ENCODE results near the gene GLS2. TPM values are rescaled to one million over a fixed set of nuclear protein-coding genes. Genes with fewer than 3 reads are reported as not detected.
"Not testable (repeated sequence)": the region's sequence is repeated elsewhere in the genome, so short reads cannot be mapped to it uniquely, and the experiment has no call there.

Gene GLS2
- total RNA-seq, 2 donors from 2014 or later = 0.17 TPM; not detected in 1

DNA sequence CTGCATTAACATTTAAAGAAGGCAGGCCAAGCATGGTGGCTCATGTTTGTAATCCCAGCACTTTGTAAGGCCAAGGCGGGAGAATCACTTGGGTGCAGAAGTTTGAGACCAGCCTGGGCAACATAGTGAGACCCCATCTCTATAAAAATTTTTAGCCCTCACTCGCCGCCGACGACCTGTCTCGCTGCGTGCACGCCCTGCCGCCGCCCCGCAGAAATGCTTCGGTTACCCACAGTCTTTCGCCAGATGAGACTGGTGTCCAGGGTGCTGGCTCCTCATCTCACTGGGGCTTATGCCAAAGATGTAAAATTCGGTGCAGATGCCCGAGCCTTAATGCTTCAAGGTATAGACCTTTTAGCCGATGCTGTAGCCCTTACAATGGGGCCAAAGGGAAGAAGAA lies 22.8 kb upstream of the GLS2 start:
- H3K9me3 Mint-ChIP-seq = no peaks in the 10 kb centered on the region
- peaks cover 13 to 18% of the 10 kb centered on the region in 2 donors for H3K27me3 Mint-ChIP-seq
- ATAC-seq = no peak

DNA sequence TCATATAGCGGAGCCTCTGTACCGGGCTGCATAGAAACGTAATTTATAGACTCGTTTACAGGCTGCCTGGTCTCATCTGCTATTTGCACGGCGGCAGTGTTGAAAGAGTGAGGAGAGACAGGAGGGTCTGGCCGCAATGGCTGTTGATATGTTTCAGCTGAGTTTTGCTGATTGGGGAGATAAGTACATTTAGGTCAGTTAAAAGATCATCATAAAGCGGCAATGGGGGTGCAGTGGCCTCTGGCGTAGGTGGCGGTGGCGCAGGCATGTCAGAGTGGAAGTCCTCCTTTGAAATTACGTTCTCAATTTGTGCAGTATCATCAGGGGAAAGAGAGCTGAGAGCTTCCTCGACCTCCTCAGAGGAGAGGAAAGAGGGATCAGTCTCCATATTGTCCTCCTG lies 11.9 kb upstream of the GLS2 start:
- peak overlapping the region in 1 of 2 donors; percentile 27 for H3K27ac Mint-ChIP-seq
- H3K4me1 Mint-ChIP-seq (ENCODE audit: low read depth in 2 of 2); H3K36me3 Mint-ChIP-seq; H3K9me3 Mint-ChIP-seq; ATAC-seq; H3K4me3 Mint-ChIP-seq; DNase-seq (ENCODE audit: low spot score): not testable (repeated sequence)
- peaks cover 0 to 10% of the 10 kb centered on the region in 2 donors for H3K27me3 Mint-ChIP-seq

More for the DNA sequence above, 22.8 kb upstream of the GLS2 start:
- no peak for DNase-seq (ENCODE audit: low spot score)
- Mint-ChIP-seq H3K4me3 (no peak overlapping the region), H3K27ac (no peak overlapping the region), H3K36me3 (no peaks in the 10 kb centered on the region), H3K4me1 (ENCODE audit: low read depth in 2 of 2) (peaks cover 0 to 3% of the 10 kb centered on the region in 2 donors)

DNA sequence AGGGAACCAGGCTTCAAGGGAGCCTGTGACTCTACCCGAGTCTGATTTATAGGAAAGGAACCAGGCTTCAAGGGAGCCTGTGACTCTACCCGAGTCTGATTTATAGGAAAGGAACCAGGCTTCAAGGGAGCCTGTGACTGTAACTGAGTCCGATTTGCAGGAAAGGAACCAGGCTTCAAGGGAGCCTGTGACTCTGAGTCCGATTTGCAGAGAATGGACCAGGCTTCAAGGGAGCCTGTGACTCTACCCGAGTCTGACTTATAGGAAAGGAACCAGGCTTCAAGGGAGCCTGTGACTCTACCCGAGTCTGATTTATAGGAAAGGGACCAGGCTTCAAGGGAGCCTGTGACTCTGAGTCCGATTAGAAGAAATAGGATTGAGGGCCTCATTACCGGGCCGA lies 11.5 kb upstream of the GLS2 start:
- not testable (repeated sequence) for H3K27me3 Mint-ChIP-seq; H3K9me3 Mint-ChIP-seq; H3K4me3 Mint-ChIP-seq; ATAC-seq; H3K4me1 Mint-ChIP-seq (ENCODE audit: low read depth in 2 of 2); DNase-seq (ENCODE audit: low spot score); H3K36me3 Mint-ChIP-seq
- peak overlapping the region in 1 of 2 donors; percentile 27 for H3K27ac Mint-ChIP-seq

DNA sequence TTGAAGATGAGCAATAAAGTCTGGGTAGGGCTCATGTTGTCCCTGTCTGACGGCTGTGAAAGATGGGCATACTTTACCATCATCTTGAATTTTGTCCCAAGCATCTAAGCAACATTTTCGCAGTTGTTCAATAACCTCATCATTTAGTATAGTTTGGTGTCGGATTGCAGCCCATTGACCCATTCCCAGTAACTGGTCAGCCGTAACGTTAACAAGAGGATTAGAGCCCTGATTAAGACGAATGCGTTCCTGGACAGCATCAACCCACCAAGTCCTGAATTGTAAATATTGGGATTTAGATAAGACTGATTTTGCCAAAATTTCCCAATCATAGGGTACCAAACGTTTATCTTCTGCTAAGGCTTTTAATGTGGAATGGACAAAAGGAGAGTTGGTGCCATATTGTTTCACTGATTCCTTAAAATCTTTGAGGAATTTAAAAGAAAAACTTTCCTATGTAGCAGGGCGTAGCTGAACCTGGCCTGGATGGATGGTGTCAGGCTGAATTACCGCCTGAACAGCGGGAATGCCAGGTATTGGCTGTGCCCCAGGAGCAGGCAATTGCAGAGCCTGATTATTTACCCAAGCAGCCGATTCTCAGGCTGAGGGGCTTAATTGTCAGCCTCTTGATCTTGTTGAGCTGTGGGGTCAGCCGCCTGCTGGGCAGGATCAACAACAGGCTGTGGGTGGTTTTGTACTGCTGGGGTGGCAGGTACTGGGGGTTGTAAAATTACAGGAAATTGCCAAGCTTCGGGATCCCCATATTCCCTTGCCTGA lies 10.4 kb upstream of the GLS2 start:
- H3K9me3 Mint-ChIP-seq; ATAC-seq; H3K4me3 Mint-ChIP-seq; H3K4me1 Mint-ChIP-seq (ENCODE audit: low read depth in 2 of 2); H3K27me3 Mint-ChIP-seq; H3K36me3 Mint-ChIP-seq; H3K27ac Mint-ChIP-seq; DNase-seq (ENCODE audit: low spot score): not testable (repeated sequence)

DNA sequence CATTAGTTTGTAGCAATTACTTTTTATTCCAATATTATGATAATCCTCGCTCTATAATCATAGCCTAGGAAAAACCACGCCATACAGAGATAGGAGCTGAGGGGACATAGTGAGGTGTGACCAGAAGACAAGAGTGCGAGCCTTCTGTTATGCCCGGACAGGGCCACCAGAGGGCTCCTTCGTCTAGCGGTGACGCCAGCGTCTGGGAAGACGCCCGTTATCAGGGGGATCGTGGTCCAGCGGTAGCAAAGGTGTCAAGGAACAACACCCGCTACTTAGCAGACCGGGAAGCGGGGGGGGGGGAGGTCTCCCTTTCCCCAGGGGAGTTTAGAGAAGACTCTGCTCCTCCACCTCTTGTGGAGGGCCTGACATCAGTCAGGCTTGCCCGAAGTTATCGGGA lies 8.7 kb upstream of the GLS2 start:
- not testable (repeated sequence) for H3K4me3 Mint-ChIP-seq; H3K27ac Mint-ChIP-seq; H3K27me3 Mint-ChIP-seq; H3K9me3 Mint-ChIP-seq; ATAC-seq; DNase-seq (ENCODE audit: low spot score); H3K36me3 Mint-ChIP-seq; H3K4me1 Mint-ChIP-seq (ENCODE audit: low read depth in 2 of 2)

DNA sequence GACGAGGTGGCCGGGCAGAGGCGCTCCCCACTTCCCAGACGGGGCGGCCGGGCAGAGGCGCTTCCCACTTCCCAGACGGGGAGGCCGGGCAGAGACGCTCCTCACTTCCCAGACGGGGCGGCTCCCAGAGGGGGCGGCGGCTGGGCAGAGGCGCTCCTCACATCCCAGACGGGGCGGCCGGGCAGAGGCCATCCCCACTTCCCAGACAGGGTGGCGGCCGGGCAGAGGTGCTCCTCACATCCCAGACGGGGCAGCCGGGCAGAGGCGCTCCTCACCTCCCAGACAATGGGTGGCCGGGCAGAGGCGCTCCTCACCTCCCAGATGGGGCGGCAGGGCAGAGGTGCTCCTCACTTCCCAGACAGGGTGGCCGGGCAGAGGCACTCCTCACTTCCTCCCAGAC lies 6.5 kb upstream of the GLS2 start:
- not testable (repeated sequence) for H3K4me3 Mint-ChIP-seq; H3K36me3 Mint-ChIP-seq; ATAC-seq; H3K9me3 Mint-ChIP-seq; H3K4me1 Mint-ChIP-seq (ENCODE audit: low read depth in 2 of 2); DNase-seq (ENCODE audit: low spot score); H3K27ac Mint-ChIP-seq
- H3K27me3 Mint-ChIP-seq = peaks cover 14 to 20% of the 10 kb centered on the region in 2 donors

DNA sequence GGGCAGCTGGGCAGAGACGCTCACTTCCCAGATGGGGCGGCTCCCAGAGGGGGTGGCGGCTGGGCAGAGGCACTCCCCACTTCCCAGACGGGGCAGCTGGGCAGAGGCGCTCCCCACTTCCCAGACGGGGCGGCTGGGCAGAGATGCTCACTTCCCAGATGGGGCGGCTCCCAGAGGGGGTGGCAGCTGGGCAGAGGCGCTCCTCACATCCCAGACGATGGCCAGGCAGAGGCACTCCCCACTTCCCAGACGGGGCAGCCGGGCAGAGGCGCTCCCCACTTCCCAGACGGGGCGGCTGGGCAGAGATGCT lies 6.1 kb upstream of the GLS2 start:
- DNase-seq (ENCODE audit: low spot score); H3K9me3 Mint-ChIP-seq; H3K27ac Mint-ChIP-seq; ATAC-seq; H3K36me3 Mint-ChIP-seq; H3K4me3 Mint-ChIP-seq; H3K4me1 Mint-ChIP-seq (ENCODE audit: low read depth in 2 of 2): not testable (repeated sequence)
- H3K27me3 Mint-ChIP-seq = peaks cover 16 to 20% of the 10 kb centered on the region in 2 donors

DNA sequence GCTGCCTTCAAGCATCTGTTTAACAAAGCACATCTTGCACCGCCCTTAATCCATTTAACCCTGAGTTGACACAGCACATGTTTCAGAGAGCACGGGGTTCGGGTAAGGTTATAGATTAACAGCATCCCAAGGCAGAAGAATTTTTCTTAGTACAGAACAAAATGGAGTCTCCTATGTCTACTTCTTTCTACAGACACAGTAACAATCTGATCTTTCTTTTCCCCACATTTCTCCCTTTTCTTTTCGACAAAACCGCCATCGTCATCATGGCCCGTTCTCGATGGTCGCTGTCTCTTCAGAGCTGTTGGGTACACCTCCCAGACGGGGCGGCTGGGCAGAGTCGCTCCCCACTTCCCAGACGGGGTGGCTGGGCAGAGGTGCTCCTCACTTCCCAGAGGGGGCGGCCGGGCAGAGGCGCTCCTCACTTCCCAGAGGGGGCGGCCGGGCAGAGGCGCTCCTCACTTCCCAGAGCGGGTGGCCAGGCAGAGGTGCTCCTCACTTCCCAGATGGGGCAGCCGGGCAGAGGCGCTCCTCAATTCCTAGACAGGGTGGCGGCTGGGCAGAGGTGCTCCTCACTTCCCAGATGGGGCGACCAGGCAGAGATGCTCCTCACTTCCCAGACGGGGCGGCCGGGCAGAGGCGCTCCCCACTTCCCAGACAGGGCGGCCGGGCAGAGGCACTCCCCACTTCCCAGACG lies 5.6 kb upstream of the GLS2 start:
- H3K9me3 Mint-ChIP-seq; DNase-seq (ENCODE audit: low spot score); H3K4me3 Mint-ChIP-seq; ATAC-seq; H3K36me3 Mint-ChIP-seq; H3K27ac Mint-ChIP-seq; H3K4me1 Mint-ChIP-seq (ENCODE audit: low read depth in 2 of 2): not testable (repeated sequence)
- H3K27me3 Mint-ChIP-seq = peaks cover 20 to 21% of the 10 kb centered on the region in 2 donors

DNA sequence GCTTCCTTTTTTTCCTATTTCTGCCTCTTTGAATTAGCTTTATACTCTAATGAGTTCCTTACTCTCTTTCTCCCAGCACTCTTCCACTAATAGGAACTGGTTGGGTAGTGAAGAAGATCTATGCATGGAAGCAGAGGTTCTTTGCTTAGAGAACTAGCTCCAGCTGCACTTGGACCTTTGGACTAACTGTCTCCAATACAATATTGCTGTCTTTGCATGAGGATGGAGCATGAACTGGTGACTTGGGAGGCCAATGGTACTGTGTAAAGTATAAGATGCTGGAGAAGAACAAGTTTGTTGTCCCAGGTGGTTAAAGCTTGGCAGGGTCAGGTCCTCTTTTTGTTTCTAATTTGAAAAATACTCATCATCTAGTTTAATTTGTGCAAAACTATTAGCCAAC lies 2.4 kb upstream of the GLS2 start:
- H3K9me3 Mint-ChIP-seq = no peaks in the 10 kb centered on the region
- DNase-seq (ENCODE audit: low spot score) (no peak), ATAC-seq (no peak)
- peaks cover 27 to 32% of the 10 kb centered on the region in 2 donors for H3K27me3 Mint-ChIP-seq
- H3K27ac Mint-ChIP-seq = no peak overlapping the region
- no peaks in the 10 kb centered on the region for H3K36me3 Mint-ChIP-seq
- peaks cover 12 to 16% of the 10 kb centered on the region in 2 donors for H3K4me1 Mint-ChIP-seq (ENCODE audit: low read depth in 2 of 2)
- H3K4me3 Mint-ChIP-seq = no peak overlapping the region

DNA sequence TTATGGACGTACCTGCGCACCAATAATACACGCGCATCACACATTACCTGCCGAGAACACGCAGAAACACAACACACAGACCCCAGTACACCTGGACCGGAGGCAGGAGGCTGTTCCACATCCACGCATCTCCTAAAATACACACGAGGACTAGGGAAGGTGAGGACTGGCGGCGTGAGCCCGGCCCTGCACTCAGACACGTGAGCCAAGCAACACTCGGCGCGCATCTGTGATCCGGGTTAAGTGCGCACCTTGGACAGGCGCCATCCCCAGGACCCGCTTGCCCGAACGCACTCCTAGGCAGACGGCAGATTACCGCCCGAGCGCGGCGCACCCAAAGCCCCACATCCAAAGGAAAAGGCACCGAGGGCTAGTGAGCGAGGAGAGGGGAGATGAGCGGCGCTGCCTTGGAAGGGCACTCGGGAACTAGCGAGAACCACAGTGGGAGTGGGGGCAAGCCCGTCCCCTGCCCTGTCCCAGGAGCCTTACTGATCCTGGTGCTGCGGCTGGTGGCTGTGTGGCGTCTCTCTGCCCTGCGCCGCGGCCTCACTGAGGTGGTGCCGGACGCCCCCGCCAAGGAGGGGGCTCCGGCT lies 417 bp downstream of the GLS2 start:
- no peaks in the 10 kb centered on the region for H3K9me3 Mint-ChIP-seq
- peaks cover 25 to 32% of the 10 kb centered on the region in 2 donors for H3K27me3 Mint-ChIP-seq
- H3K4me3 Mint-ChIP-seq = peak overlapping the region; percentile 85
- ATAC-seq = peak; percentile 5 to 57
- no peaks in the 10 kb centered on the region for H3K36me3 Mint-ChIP-seq
- H3K4me1 Mint-ChIP-seq (ENCODE audit: low read depth in 2 of 2) = peaks cover 12 to 16% of the 10 kb centered on the region in 2 donors
- H3K27ac Mint-ChIP-seq = no peak overlapping the region
- DNase-seq (ENCODE audit: low spot score) = no peak

DNA sequence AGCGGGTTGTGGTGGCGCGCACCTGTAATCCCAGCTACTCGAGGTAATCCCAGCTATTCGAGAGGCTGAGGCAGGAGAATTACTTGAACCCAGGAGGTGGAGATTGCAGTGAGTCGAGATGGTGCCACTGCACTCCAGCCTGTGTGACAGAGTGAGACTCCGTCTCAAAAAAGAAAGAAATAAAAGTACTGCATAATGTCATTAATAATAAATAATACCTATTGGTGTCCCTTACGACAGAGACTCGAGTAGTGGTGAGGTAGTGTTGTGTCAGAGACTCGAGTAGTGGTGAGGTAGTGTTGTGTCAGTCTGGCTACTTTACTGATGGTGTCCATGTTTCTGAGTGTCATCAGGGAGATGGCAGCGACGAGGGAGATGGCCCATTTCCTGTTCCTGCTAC lies 1.3 kb downstream of the GLS2 start:
- no peaks in the 10 kb centered on the region for H3K36me3 Mint-ChIP-seq
- ATAC-seq (no peak), DNase-seq (ENCODE audit: low spot score) (no peak)
- H3K4me3 Mint-ChIP-seq = no peak overlapping the region
- peaks cover 12 to 16% of the 10 kb centered on the region in 2 donors for H3K4me1 Mint-ChIP-seq (ENCODE audit: low read depth in 2 of 2)
- peaks cover 23 to 32% of the 10 kb centered on the region in 2 donors for H3K27me3 Mint-ChIP-seq
- H3K9me3 Mint-ChIP-seq = no peaks in the 10 kb centered on the region
- H3K27ac Mint-ChIP-seq = no peak overlapping the region

DNA sequence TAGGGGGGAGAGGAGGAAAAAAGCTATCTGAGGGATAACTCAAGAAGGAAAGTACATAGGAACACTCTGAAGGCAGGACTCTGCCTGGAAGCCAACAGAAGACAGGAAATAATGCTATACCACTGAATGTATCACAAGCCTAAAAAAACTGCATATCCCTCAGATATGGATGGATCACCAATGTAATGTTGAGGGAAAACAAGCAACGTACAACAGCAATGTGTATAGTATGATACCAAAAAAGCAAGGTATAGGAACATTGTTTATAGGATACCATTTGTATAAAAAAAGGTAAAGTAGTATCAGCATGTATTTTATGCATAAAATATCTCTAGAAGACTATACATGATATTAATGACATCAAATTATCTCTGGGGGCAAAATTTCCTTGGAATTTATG lies 3.4 kb downstream of the GLS2 start:
- ATAC-seq = no peak
- Mint-ChIP-seq H3K9me3 (no peaks in the 10 kb centered on the region), H3K27me3 (peaks cover 9 to 18% of the 10 kb centered on the region in 2 donors), H3K4me1 (ENCODE audit: low read depth in 2 of 2) (peaks cover 18 to 26% of the 10 kb centered on the region in 2 donors), H3K4me3 (no peak overlapping the region), H3K36me3 (no peaks in the 10 kb centered on the region), H3K27ac (no peak overlapping the region)
- no peak for DNase-seq (ENCODE audit: low spot score)

DNA sequence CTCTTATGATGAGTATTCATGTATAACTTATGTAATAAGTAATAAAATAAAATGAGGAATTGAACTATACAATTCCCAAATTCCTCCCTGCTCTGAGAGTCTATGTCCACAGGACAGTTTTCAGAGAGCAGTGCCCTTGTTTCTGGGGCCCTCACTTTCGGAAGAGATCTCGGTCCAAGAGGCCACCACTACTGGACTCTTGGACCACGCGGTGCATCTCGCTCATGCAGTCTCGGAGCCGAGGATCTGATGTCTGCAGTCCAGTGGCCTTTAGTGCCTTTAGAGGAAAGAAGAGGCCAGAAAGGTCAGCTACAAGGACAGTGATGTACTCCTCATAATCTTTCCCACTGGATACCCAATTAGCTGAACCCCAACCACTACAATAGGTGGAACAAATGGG lies 8.3 kb downstream of the GLS2 start:
- H3K27ac Mint-ChIP-seq = no peak overlapping the region
- peaks cover 10 to 13% of the 10 kb centered on the region in 2 donors for H3K4me1 Mint-ChIP-seq (ENCODE audit: low read depth in 2 of 2)
- no peaks in the 10 kb centered on the region for H3K36me3 Mint-ChIP-seq
- ATAC-seq (no peak), DNase-seq (ENCODE audit: low spot score) (no peak)
- no peaks in the 10 kb centered on the region for H3K27me3 Mint-ChIP-seq
- no peak overlapping the region for H3K4me3 Mint-ChIP-seq
- H3K9me3 Mint-ChIP-seq = no peaks in the 10 kb centered on the region

DNA sequence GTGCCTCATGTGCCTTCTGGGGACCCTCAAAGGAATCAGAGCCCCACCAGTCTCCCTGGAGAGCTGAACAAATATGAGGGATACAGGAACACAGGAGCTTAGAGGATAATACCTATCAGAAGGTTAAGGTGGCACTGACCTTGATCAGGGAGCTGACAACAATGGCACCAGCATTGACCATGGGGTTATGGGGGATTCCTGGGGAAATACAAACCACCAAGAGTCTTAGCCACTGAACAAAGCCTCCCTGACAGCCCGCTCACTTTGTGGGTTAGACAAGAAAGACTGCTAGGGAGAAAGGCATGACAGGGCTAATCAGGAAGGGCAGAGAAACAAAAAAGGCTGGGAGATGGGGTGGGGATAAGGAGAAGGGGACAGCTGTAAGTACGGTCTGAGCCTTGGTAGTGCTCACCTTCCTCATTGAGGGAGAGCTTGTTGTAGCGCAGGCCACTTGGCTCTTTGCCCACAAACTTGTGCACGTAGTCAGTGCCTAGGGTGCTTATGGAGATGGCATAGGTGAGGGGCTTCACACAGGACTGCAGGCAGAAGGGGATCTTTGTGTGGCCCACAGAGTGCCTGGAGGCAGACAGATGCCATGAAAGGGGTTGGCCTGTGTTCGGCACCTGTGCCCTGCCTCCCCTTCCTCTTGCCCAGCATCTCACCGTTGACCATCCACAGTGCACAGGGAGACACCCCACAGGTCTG lies 10.3 kb downstream of the GLS2 start:
- no peaks in the 10 kb centered on the region for H3K36me3 Mint-ChIP-seq
- peak overlapping the region in 1 of 2 donors; percentile 73 for H3K27ac Mint-ChIP-seq
- no peaks in the 10 kb centered on the region for H3K9me3 Mint-ChIP-seq
- ATAC-seq (peak in 1 of 2 donors; percentile 12), DNase-seq (ENCODE audit: low spot score) (no peak)
- no peak overlapping the region for H3K4me3 Mint-ChIP-seq
- peaks cover 10 to 13% of the 10 kb centered on the region in 2 donors for H3K4me1 Mint-ChIP-seq (ENCODE audit: low read depth in 2 of 2)
- H3K27me3 Mint-ChIP-seq = no peaks in the 10 kb centered on the region
